NCI-H446 treated with DMSO at 0.1 percent for 48 hours (cell line): ENCODE data around the gene SLC44A3.
"Not testable (repeated sequence)": the region's sequence is repeated elsewhere in the genome, so short reads cannot be mapped to it uniquely, and the experiment has no call there.

Source experiments
- DNase-seq: peaks from one replicate; lab custom pipeline; 2025; lab: John Stamatoyannopoulos, UW

Gene SLC44A3

DNA sequence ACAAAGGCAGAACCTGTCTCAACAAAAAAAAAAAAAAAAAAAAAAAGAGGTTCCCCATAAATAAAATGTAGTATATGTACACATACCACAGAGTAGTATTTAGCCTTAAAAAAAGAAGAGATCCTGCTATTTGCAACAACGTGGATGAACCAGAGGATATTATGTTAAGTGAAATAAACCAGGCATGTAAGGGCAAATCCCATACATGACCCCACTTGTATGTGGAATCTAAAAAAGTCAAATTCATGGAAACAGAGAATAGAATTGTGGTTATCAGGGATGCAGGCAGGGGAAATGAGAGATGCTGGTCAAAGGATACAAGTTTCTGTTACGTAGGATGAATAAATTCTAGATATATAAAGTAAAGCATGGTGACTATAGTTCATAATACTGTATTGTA lies 16.7 kb downstream of the SLC44A3 start:
- DNase-seq: no peak

DNA sequence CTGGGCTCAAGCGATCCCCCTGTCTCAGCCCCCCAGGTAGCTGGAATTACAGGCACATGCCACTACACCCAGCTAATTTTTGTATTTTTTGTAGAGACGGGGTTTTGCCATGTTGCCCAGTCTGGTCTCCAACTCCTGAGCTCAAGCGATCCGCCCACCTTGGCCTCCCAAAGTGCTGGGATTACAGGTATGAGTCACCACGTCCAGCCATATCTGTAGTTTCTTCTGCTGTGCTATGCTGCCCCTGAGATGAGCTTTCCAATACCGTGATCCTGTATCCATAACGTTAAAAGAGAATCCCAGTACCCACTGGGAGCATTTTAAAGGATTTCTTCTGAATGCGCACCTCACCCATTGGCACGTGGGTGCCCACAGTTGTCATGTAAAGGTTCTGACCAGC lies 20.2 kb downstream of the SLC44A3 start:
- not testable (repeated sequence) for DNase-seq

DNA sequence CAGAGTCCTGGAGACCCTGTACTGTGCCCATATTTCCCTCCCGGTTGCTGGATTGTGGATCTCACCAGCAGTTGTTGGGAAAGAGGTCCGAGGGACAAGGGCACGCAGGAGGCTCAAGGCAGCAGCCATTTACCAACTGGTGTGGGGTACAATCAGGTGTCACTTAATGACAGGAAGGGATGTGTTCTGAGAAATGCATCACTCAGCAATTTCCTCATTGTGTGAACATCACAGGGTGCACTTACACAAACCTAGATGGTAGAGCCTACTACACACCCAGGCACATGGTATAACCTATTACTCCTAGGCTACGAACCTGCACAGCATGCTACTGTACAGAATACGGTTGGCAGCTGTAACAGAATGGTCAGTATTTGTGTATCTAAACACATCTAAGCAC lies 20.7 kb downstream of the SLC44A3 start:
- DNase-seq: no peak

GRCh38 chr1:94843430-94843829 lies 23.3 kb downstream of the SLC44A3 start:
- no peak for DNase-seq

GRCh38 chr1:94843846-94844245 lies 23.7 kb downstream of the SLC44A3 start:
- DNase-seq: no peak

- DNase-seq: no peak
Measured at GRCh38 chr1:94846308-94846707, 26.2 kb downstream of the SLC44A3 start.

DNA sequence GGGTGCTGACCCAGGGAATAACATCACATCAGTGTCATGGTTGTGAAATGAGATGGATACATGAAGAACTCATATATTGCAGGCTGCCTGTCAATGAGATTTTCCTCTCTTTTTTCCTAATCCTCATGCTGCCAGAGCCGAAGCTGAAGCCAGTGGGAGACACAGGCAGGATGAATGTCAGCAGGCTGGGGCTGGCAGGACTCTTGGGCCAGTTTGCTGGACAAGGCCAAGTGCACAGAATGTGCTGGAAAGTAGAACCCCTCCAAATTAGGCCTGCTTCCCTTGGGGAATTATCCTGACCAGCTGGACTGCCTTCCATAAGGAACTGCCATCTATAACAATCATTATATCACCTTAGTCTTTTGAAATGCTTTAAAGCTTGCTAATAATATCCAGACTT lies 31.4 kb downstream of the SLC44A3 start:
- DNase-seq: no peak

DNA sequence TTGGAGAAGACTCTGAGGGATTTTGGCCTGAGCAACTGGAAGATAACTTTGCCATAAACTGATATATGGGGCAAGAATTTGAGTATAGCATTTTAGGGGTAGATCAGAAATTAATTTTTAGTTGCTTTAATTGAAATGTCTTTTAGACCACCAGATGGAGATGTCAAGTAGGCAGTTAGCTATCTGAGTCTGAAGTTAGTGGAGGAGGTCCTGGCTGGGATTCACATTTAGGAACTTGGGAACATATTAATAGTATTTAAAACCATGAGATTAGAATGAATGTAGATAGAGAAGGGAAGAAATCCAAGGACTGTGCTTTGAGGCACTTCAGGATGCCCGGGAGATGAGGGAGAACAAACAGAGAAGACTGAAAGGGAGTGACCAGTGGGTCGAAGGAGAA lies 32.6 kb downstream of the SLC44A3 start:
- no peak for DNase-seq

DNA sequence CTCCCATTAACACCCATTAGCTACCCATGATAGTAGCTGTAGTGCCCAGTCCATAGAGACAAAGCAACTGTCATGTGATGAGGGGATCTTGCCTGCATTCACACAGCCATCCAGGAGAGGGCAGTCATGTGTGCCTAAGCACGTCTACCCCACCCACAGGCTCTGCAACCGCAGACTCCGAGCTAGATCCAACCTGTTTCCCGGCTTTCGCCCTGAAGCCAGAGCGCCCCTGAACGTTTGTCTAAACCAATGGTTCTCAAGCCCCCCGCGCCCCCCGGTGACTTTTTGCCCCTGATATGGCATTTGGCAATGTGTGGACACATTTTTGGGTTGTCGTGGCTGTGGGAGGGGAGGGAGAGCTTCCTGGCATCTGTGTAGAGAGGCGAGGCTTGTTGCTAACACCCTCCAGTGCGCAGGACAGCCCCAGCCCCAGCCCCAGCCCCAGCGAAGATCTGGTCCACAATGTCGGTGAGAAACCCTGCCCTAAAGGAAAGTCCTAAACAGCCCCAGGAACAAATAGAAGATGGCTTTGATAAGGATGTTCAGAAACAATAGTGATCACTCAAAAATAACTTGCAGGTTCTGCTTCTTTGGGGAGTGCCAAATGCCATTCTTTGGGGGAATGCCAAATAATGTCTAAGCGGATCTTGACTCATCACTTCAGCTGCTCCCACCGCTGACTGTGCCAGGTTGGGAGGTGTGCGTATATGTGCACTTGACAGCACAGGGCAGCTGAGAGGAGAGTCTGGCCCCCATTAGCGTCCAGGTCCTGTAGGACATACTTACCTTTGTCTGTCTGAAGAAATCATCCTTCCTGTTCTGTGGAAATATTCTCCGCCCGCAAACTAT lies 34.5 kb downstream of the SLC44A3 start:
- DNase-seq: peak; percentile 83

- DNase-seq: no peak
Measured at GRCh38 chr1:94855307-94855700, 35.1 kb downstream of the SLC44A3 start.

GRCh38 chr1:94856004-94856403 lies 35.8 kb downstream of the SLC44A3 start:
- no peak for DNase-seq

- DNase-seq: no peak
Measured at GRCh38 chr1:94856868-94857267, 36.7 kb downstream of the SLC44A3 start.

- DNase-seq: no peak
Measured at GRCh38 chr1:94858276-94858675, 38.1 kb downstream of the SLC44A3 start.

GRCh38 chr1:94859174-94859573 lies 39.0 kb downstream of the SLC44A3 start:
- no peak for DNase-seq

- no peak for DNase-seq
Measured at GRCh38 chr1:94862718-94863117, 42.6 kb downstream of the SLC44A3 start.

DNA sequence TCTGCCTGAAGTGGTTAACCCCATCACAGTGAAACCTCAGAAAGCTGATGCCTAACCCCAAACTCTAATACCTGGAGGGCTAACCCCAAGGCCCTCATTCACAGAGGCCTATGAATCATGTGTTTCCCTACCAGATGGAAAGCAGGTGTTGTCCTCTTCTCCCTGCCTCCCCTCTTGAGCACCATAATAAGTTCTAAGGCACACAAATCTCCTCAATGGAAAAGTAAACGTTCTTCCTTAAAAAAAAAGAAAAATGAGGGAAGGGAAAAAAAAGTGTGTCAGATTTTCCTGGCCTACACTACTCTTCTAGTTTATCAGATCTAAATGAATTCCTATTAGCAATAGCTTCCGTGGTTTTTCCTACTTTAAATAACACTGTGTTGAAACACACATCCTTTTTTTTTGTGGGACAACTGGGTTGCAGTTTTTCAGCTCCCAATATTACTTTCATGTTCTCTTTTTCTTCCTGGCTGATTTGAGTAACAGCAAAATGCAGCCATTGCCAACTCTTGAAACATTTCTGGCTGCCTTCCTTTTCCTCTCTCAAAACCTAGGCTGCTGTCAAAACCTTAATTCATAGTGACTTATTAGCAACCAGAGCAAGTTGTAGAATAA lies 43.2 kb downstream of the SLC44A3 start:
- DNase-seq: peak; percentile 56

DNA sequence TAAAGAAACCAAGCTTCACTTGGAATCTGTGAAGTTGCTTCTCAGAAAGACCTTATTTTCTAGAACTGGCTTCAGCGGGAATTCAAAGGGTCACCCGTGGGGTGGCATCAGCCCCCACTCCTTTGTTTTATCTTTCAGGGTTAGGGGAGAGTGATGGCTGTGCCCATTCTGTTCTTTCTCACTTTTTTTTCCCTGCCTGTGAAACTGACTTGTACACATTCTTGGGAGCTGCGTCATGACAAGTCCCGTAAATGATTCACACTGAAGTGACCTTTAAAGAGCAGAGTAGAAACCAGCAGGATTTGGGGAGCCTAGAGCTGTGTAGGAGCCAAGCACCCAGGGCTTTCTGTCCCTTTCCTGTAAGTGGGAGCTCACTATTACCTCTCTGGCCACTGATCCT lies 43.8 kb downstream of the SLC44A3 start:
- DNase-seq: peak; percentile 51

DNA sequence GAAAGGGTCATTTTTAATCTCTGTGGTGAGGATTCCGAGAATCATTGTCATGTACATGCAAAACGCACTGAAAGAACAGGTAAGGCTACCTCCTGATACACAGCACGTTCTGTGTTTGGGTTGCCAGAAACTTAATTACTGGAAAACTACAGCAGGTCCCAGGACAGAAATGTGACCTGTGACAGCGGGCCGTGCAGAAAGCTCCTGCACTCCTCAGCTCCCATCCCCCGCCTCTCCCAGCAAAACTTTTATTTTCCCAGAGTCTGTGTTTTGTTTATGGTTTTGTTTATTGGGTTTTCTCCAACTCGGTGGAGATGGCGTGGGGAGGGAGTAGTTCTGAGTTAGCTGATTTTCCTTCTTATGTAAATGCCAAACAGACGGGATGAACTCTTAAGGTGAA lies 44.7 kb downstream of the SLC44A3 start:
- DNase-seq: no peak

DNA sequence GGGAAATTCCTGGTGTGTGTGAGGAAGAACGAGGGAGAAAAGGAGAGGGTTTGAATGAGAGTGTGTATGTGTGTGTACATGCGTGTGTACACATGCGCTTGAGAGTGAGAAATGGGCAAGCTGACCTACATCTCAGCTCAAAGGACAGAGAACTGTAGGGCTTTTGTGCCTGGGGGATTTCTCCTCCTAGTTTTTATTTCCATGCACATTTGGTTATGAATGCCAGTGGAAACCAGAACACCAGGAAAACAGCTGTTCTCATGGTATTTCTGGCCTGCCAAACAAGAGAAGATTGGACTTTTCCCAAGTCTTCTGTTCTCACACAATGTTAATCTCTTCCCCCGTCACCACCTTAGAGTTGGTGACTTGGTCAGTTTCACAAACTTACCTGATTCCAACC lies 45.2 kb downstream of the SLC44A3 start:
- no peak for DNase-seq

DNA sequence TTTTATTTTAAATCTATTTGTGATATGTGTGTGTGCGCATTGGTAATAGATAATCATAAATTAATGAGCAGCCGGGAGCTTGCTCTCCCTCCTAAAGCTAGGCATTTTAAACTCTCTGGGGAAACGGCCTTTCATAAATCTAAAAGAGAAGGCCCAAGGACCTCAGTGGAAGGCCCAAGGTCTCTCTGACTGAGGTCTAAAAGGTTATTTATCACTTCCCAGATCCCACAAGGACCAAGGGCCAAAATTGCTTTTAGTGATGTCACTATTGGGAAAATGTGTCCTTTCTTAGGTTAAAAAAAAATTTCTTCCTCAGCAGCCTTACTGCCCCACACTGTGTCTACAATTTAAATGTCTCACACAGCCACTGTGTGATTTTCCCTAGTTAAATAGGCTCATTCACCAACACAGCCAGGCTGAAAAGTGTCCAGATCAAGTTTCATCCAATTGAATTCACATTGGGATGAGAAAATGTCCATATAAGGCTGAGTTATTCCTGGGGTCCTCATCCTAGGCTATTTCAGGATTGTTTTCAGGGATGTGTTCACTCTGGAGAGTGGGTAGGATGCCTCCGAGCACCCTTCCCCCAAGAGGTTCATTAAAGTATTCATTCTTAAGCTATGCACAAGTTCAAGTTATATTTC lies 46.1 kb downstream of the SLC44A3 start:
- no peak for DNase-seq

DNA sequence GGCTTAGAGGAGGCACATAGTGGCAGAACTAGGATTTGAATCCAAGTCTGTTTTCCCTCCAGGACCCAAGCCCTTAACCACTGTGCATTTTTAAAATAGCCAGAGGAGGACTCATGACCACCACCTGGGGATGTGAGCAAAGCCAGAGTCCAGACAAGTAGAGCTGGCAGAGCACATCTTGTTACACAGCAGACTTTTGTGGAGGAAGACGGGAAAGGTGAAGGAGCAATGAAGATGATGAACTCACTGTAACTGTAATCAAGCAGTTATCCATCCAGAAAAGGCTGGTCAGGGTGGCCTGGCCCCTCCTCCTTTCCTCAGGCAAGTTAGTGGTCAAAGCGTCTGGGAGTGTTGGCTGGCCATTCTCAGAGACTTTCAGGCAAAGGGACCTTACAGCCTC lies 50.9 kb downstream of the SLC44A3 start:
- no peak for DNase-seq

- no peak for DNase-seq
Measured at GRCh38 chr1:94872771-94873495, 52.8 kb downstream of the SLC44A3 start.
